HG02970 (cell line): Measurements from ENCODE around the gene KXD1.

Experiments
- ATAC-seq: cut with Tn5 transposase; IDR thresholded peaks from one replicate; pipeline ENCODE4 v1.9.1; 2021; ENCODE audit warnings: mild to moderate bottlenecking, moderate library complexity, moderate number of reproducible peaks; ENCODE audit not compliant: unreplicated experiment, low FRiP score

The KXD1 gene

DNA sequence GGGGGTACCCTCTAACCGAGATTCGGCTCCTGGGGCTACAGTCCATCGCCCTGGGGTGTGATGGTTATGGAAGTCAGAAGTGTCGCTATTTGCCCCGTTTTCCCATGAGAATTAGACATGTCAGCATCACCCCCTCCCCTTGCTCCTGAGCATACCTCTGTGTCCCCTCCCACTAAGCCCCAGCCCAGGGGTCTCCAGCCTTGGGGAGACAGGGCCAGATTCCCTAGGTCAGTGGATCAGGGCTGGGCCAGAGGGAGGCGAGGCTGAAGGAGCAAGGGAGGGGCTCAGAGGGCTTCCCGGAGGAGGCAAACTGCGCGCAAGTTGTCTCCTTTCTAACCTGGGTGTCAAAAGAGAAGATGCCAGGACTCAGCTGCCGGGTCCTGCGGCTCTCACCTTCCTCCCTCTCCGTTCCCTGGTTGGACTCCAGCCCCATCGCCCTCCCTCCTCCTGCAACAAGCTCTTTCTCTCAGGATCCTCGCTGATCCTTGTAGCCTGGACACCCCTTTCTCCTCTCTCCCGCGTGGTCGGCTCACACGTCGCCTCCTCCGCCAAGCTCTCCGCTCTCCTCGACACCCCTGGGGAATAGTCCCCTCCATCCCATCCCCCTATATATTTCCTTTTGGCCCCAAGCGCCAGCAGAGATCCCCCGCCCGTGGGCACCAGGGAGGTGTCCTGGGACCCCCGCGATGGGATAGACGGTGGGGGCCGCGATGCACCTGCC lies 54.5 kb downstream of the KXD1 start:
- ATAC-seq: no peak

DNA sequence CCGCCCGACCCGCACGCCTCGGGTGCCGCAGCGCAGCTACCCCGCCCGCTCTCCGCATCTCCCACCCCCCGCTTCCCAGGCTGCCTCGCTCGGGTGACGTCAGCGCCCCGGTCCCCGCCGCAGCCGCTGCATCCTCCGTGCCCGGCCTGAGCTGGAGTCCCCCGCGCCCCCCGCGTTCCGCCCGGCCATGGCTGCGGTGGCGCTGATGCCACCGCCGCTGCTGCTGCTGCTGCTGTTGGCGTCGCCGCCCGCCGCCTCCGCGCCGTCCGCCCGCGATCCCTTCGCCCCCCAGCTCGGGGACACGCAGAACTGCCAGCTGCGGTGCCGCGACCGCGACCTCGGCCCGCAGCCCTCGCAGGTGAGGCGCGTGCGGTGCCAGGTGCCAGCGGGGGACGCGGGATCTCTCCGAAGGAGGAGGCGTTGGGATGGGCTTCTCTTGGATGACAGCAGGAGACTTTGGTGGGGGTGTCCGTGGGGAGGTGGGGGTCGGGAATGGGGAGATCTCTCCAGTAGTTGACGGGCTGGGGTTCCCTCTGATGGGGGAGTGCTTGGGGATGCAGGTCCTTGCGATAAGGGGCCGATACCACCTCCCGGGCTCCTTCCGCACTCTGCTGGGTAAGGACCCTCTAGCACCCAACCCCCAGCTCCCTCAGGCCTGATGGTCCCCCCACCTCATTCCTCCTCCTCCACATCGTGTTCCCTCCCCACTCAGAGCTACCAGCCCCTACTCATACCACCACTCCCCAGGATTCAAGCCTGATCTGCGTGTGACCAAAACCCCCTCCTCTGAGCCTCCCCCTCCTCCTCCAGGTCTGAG lies 55.3 kb downstream of the KXD1 start, which contains the start of gene TMEM59L:
TMEM59L (plus strand) TSS at position 99 of the 817 bp plus-strand sequence; CDS start at position 188, 89 bp downstream.
- ATAC-seq: no peak

- no peak for ATAC-seq
These were observed 56.0 kb downstream of the KXD1 start for GRCh38 chr19:18613589-18614234.

DNA sequence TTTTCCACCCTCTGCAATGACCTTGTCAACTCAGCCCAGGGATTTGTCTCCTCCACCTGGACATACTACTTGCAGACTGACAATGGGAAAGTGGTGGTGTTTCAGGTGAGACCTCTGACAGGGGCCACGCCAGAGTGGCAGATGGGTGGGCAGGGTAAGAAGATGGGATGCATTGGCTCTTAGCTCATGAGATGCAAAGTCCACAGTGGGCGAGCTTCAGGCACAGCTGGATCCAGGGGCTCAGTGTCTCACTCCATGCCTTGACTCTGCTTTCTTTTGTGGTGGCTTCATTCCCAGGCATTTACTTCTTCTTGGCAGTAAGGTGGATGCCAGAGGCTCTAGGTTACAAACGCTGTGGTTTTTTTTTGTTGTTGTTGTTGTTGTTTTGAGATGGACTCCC lies 58.4 kb downstream of the KXD1 start:
- ATAC-seq: no peak

- no peak for ATAC-seq
These were observed 59.9 kb downstream of the KXD1 start for GRCh38 chr19:18617562-18617961.

GRCh38 chr19:18618236-18618635 lies 60.6 kb downstream of the KXD1 start:
- ATAC-seq: no peak
